Astrocyte of the hippocampus (primary cell): Measurements from ENCODE around the gene GFRAL.

Experiments used
- DNase-seq: peaks from one replicate; pipeline ENCODE4 v3.0.0; 2011; ENCODE audit warnings: low read depth, low spot score

Gene GFRAL

GRCh38 chr6:55433446-55434130 lies 106.3 kb downstream of the GFRAL start:
- peak; percentile 28 for DNase-seq

DNA sequence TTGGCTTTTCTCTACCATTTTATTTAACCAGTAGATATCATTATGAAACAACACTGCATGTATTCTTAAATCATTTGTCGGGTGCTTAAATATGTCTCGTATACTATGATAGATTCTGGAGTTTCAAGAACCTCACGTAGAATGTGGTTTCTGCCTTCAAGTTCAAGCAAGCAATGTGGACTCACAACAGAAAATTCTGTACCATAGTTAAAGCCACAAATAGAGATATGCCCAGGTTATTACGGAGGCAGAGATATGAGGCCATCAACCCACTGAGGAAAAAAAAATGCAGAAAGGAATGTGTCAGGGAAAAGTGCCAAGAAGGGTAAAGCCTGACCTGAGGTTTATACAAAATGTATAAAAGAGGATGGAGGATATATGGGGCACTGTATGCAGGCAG lies 109.9 kb downstream of the GFRAL start:
- DNase-seq: no peak

DNA sequence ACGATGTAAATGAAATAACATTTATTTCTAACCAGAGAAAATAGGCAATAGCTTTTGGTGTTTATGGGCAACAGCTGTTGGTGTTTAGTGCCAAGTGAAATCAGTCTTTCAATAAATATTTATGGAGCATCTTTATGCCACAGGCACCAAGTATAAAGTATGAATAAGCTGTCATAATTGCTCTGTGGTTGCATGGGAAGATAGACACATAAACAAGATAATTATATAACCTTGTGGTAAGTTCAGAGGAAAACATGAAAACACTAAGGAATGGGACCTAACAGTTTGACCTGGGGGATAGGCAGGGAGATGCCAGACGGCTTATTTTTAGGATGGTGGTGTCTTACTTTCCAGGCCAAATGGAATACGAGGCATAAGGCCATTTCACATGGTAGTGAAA lies 110.9 kb downstream of the GFRAL start:
- no peak for DNase-seq

GRCh38 chr6:55443238-55444134 lies 116.2 kb downstream of the GFRAL start:
- no peak for DNase-seq

GRCh38 chr6:55445648-55446204 lies 118.5 kb downstream of the GFRAL start:
- DNase-seq: peak; percentile 49

- DNase-seq: no peak
Measured at GRCh38 chr6:55447891-55448290, 120.6 kb downstream of the GFRAL start.

DNA sequence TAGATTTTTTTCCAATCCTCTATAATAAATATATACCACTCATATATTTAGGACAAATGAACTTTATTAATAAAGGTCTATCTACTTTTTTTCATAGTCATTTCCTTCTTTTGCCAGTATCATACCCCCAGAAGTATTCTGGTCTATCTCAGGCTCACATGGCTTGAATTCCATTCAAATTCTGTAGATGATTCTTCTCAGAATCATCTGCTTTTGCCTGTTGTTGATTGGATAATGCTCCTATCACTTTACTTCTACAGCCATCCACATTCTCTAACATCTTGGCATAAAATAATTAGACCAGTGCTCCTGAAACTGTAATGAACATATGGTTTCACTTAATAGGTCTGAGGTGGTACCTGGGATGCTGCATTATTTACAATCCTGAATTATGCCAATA lies 121.2 kb downstream of the GFRAL start:
- DNase-seq: peak; percentile 3

DNA sequence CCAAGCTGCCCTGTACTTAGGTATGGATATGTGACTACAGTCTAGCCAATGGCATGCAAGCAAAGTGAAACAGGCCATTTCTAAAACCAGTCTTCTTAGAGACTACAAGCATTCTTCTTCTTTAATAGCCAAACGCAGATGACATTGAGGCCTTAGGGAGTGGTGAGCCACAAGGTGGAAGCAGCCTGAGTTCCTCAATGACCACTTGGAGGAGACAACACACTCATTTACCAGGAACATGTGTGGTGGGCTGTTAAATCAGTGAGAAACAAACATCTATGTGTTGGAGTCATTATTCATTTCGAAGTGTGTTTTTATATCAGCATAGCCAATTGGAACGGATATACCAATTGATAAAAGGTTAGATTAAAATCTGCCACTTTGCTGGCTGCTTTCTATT lies 122.0 kb downstream of the GFRAL start:
- no peak for DNase-seq

DNA sequence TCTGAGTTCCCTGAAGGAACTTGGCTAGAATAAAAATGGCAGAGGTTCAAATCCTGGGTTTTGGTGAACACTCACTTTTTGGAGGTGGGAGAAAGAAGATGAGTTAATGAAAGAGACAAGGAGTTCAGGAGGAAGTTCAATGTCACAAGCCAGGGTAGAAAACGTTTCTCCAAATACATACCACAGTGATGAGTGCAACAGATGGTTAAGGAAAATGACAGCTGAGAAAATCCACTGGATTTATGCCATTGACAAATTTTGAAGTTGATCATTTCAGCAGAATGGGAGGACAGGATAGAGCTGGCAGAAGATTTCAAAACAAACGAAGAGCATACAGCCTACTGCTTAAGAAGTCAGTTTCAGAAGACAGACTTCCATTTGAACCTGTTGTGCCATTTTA lies 122.7 kb downstream of the GFRAL start:
- no peak for DNase-seq
